BE2C (cell line): ENCODE data around the gene S100P.

ENCODE experiments used
- DNase-seq: peaks from one replicate; pipeline ENCODE4 v3.0.0-alpha.2; 2020
- H3K27me3 ChIP-seq: fragments of 250-450 bp; sonication (Bioruptor Pico); 2 replicates; pipeline ENCODE4 v1.5.1; 2020; ENCODE audit warnings: mild to moderate bottlenecking
- H3K36me3 ChIP-seq: fragments of 250-450 bp; sonication (Bioruptor Pico); 2 replicates; pipeline ENCODE4 v1.5.1; 2020; ENCODE audit warnings: mild to moderate bottlenecking
- H3K4me1 ChIP-seq: fragments of 250-450 bp; sonication (Bioruptor Pico); 2 replicates; pipeline ENCODE4 v1.5.1; 2020
- H3K4me3 ChIP-seq: 2 replicates; pipeline ENCODE4 v1.5.1; 2011; ENCODE audit warnings: low read depth, low read length
- H3K9me3 ChIP-seq: fragments of 250-450 bp; sonication (Bioruptor Pico); 2 replicates; pipeline ENCODE4 v1.5.1; 2020
- CTCF ChIP-seq: IDR thresholded peaks from 2 replicates; pipeline ENCODE4 v1.5.1; 2012; ENCODE audit warnings: mild to moderate bottlenecking, low read depth, low read length

Gene S100P

DNA sequence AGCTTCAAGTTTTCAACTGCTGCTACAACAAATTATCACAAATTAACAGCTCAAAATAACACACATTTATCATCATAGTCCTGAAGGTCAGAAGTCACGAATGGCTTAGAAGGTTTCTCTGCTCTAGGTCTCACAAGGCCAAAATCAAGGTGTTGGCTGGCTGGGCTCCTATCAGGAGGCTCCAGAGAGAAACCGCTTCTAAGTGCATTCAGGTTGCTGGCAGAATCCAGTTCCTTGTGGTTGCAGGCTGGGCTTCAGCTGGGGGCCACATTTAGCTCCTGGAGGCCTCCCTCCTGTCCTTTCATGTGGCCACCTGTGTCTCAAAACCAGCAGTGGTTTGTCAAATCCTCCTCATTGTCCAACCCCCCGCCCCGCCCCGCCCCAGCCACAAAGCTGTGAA, 37.8 kb upstream of the S100P start:
- no peaks in the 10 kb centered on the region for H3K36me3 ChIP-seq
- H3K4me3 ChIP-seq: no peak overlapping the region
- no peaks in the 10 kb centered on the region for H3K9me3 ChIP-seq
- no peak for TF ChIP-seq CTCF
- no peaks in the 10 kb centered on the region for H3K4me1 ChIP-seq
- no peaks in the 10 kb centered on the region for H3K27me3 ChIP-seq
- DNase-seq: no peak

DNA sequence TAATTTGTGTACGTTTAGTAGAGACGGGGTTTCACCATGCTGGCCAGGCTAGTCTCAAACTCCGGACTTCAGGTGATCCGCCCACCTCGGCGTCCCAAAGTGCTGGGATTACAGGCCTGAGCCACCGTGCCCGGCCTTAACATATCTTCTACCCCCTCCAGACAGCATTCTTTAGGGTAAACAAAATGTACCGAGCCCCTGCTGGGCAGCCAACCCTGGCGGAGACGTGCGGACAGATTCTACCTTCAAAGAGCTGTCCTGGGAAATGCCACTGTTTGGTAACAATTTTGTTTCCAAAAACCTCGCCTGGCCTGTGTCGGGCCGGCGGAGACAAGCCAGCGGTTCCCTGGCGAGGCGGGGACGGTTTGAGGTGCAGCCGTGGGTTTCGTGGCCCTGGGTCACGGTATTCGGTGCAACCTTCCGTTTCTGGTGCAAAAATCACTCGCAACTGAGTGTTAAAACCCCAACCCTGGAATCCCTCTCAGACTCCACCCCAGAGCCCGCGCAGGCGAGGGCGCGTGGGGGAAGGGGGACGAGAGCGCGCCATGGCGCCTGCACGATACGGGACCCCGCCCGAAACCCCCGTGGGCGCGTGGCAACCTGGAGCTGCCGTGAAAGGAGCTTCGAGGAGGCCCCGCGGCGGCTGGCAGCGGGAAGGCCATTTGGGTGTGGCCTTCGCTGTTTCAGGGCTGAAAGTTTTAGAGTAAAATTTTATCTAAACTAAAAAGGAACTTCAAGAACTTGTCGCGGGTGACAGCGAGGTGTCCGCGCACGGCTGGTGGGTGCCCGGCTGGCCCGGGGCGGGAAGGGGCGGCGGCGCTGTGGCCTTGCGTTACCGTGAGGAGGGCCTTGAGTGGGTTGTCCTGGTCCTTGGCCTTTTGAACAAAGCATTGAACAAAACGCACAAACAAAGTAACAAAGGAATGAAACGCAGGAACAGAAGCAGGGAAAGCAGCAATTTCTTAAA, 36.2 kb upstream of the S100P start:
- H3K27me3 ChIP-seq: no peaks in the 10 kb centered on the region
- no peaks in the 10 kb centered on the region for H3K36me3 ChIP-seq
- H3K4me1 ChIP-seq: no peaks in the 10 kb centered on the region
- H3K9me3 ChIP-seq: no peaks in the 10 kb centered on the region
- TF ChIP-seq CTCF: no peak
- no peak for DNase-seq
- H3K4me3 ChIP-seq: no peak overlapping the region

DNA sequence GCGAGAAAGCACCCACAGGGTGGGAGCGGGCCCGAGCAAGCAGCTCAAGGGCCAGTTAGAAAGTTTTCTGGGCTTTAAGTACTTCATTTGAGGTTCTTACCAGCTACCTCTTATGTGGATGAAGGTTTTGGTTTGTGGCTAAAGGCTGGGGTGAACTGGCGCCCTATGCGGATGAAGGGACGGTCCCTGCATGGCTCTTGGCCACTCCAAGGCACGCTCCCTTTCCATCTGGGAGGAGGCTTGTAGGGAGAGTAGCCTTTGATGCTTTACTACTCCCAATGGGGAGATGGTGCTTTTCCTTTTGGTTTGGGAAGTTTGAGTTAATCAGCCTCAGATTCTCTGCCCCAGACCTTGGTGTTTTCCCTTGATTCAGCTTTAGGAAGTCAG, 35.5 kb upstream of the S100P start:
- H3K4me3 ChIP-seq: no peak overlapping the region
- no peak for TF ChIP-seq CTCF
- no peaks in the 10 kb centered on the region for H3K4me1 ChIP-seq
- H3K9me3 ChIP-seq: no peaks in the 10 kb centered on the region
- no peaks in the 10 kb centered on the region for H3K36me3 ChIP-seq
- no peaks in the 10 kb centered on the region for H3K27me3 ChIP-seq
- DNase-seq: no peak

DNA sequence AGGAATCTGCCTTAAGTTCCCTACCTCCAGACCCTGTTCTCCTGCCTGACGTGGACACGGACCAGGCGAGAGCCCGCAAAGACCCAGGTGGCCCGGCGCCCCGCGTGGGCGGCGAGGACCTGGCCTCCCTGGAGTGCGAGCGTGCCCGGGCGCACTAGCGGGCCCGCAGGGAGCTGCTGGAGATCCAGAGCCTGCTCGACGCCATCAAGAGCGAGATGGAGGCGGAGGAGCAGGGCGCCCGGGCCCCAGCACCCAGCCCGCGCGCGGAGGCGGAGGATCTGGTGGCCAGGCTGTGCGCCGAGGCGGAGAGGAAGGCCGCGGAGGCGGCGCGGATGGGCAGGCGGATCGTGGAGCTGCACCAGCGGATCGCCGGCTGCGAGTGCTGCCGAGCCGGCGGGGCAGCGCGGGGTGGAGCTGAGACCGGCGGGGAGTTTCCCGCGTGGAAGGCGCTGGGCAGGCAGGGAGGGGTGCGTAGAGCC, 35.0 kb upstream of the S100P start:
- DNase-seq: no peak
- H3K9me3 ChIP-seq: no peaks in the 10 kb centered on the region
- H3K4me1 ChIP-seq: no peaks in the 10 kb centered on the region
- TF ChIP-seq CTCF: no peak
- no peaks in the 10 kb centered on the region for H3K36me3 ChIP-seq
- H3K4me3 ChIP-seq: no peak overlapping the region
- H3K27me3 ChIP-seq: no peaks in the 10 kb centered on the region

GRCh38 chr4:6659897-6660296, 33.8 kb upstream of the S100P start:
- H3K27me3 ChIP-seq: no peaks in the 10 kb centered on the region
- no peaks in the 10 kb centered on the region for H3K9me3 ChIP-seq
- H3K36me3 ChIP-seq: no peaks in the 10 kb centered on the region
- no peak for DNase-seq
- H3K4me3 ChIP-seq: no peak overlapping the region
- H3K4me1 ChIP-seq: no peaks in the 10 kb centered on the region
- TF ChIP-seq CTCF: no peak

- DNase-seq: no peak
- Histone ChIP-seq H3K27me3 (no peaks in the 10 kb centered on the region), H3K4me3 (no peak overlapping the region), H3K9me3 (no peaks in the 10 kb centered on the region), H3K36me3 (no peaks in the 10 kb centered on the region), H3K4me1 (no peaks in the 10 kb centered on the region)
- TF ChIP-seq CTCF: no peak
Observed at GRCh38 chr4:6660430-6660829, 33.2 kb upstream of the S100P start.
